Measurements from ENCODE around the gene DIS3L2.

GRCh38 chr2:232291343-232291742 is 329.8 kb downstream of the DIS3L2 start:
- TF ChIP-seq, protein P1, sequence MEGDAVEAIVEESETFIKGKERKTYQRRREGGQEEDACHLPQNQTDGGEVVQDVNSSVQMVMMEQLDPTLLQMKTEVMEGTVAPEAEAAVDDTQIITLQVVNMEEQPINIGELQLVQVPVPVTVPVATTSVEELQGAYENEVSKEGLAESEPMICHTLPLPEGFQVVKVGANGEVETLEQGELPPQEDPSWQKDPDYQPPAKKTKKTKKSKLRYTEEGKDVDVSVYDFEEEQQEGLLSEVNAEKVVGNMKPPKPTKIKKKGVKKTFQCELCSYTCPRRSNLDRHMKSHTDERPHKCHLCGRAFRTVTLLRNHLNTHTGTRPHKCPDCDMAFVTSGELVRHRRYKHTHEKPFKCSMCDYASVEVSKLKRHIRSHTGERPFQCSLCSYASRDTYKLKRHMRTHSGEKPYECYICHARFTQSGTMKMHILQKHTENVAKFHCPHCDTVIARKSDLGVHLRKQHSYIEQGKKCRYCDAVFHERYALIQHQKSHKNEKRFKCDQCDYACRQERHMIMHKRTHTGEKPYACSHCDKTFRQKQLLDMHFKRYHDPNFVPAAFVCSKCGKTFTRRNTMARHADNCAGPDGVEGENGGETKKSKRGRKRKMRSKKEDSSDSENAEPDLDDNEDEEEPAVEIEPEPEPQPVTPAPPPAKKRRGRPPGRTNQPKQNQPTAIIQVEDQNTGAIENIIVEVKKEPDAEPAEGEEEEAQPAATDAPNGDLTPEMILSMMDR (IDR thresholded peaks at IDR 0.05), result no peak
- TF ChIP-seq ZFX (IDR thresholded peaks at IDR 0.05; ENCODE audit: borderline replicate concordance), result no peak
